Thyroid gland (tissue), 4 donors: Measurements from ENCODE around the gene RBMS1.

ENCODE experiments used
- POLR2A ChIP-seq, 2 donors: fragments of 450-650 bp; IDR thresholded peaks; one replicate each; pipeline ENCODE4 v1.6.1; 2017; ENCODE audit warnings: antibody characterized with exemption in 2 of 2, mild to moderate bottlenecking in 2 of 2, moderate library complexity in 1 of 2
- TF ChIP-seq, protein P1 (sequence below), 6 experiments: fragments of 200-600 bp in 3 of 6; fragments of 450-650 bp in 3 of 6; sonication (generic) in 3 of 6; IDR thresholded peaks; one replicate each; pipeline ENCODE4 v1.5.1; 2016 to 2019; ENCODE audit warnings: antibody characterized with exemption in 6 of 6, mild to moderate bottlenecking in 2 of 6, inconsistent platforms in 1 of 6, moderate library complexity in 1 of 6

DNA sequence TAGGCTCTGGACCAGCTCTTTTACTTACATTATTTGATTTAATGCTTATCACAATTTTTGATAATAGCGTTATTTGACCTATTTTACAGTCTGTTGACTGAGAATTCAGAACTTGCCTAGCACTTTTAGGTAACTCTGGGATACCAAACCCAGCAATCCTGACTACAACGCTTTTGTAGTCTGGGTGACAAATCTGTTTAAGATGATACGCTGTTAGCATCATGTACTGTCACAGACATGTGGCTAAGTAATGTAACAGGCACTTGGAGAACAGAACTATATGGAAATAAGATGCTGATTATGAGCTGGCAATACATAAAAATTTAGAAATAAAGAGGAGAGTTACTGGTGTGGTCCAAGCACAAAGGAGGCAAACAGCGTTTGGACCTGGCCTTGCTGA, 130.6 kb downstream of the RBMS1 start:
- no peak for TF ChIP-seq POLR2A (IDR thresholded peaks at IDR 0.05)
- TF ChIP-seq, protein P1, sequence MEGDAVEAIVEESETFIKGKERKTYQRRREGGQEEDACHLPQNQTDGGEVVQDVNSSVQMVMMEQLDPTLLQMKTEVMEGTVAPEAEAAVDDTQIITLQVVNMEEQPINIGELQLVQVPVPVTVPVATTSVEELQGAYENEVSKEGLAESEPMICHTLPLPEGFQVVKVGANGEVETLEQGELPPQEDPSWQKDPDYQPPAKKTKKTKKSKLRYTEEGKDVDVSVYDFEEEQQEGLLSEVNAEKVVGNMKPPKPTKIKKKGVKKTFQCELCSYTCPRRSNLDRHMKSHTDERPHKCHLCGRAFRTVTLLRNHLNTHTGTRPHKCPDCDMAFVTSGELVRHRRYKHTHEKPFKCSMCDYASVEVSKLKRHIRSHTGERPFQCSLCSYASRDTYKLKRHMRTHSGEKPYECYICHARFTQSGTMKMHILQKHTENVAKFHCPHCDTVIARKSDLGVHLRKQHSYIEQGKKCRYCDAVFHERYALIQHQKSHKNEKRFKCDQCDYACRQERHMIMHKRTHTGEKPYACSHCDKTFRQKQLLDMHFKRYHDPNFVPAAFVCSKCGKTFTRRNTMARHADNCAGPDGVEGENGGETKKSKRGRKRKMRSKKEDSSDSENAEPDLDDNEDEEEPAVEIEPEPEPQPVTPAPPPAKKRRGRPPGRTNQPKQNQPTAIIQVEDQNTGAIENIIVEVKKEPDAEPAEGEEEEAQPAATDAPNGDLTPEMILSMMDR (IDR thresholded peaks at IDR 0.05): no peak
